Prostate gland (tissue), 2 donors: ENCODE measurements around the gene CXorf65. TPM values are rescaled to one million over a fixed set of nuclear protein-coding genes. Genes with fewer than 3 reads are reported as not detected.

Experiments used
- DNase-seq: peaks from one replicate; pipeline ENCODE4 v3.0.0-alpha.2; 2019; ENCODE audit warnings: low spot score
- H3K27ac ChIP-seq, 2 donors: fragments of 200-600 bp; sonication (generic); 2 replicates each; pipeline ENCODE4 v1.5.1; 2017 to 2019
- H3K27me3 ChIP-seq: fragments of 200-600 bp; sonication (generic); replicated peaks from 2 replicates; pipeline ENCODE4 v1.5.1; 2019; ENCODE audit not compliant: insufficient read depth
- H3K36me3 ChIP-seq, 2 donors: fragments of 200-600 bp; sonication (generic); 1 replicate in 1 of 2; 2 replicates in 1 of 2; pipeline versions ENCODE4 v1.5.1 to v1.8.1; 2017 to 2019
- H3K4me1 ChIP-seq: fragments of 200-600 bp; sonication (generic); replicated peaks from 2 replicates; pipeline ENCODE4 v1.5.1; 2019
- H3K4me3 ChIP-seq, 2 donors: fragments of 200-600 bp; sonication (generic); 2 replicates each; pipeline ENCODE4 v1.5.1; 2017 to 2019
- H3K9me3 ChIP-seq: fragments of 200-600 bp; sonication (generic); 2 replicates; pipeline ENCODE4 v1.5.1; 2017
- CTCF ChIP-seq, 4 experiments: fragments of 200-600 bp in 2 of 4; fragments of 450-650 bp in 2 of 4; sonication (generic) in 2 of 4; IDR thresholded peaks; 1 replicate in 3 of 4; 2 replicates in 1 of 4; pipeline ENCODE4 v1.5.1; 2016 to 2019; ENCODE audit warnings: antibody characterized with exemption in 4 of 4, mild to moderate bottlenecking in 2 of 4, moderate library complexity in 2 of 4
- POLR2A ChIP-seq: fragments of 450-650 bp; IDR thresholded peaks from one replicate; pipeline ENCODE4 v1.6.1; 2016; ENCODE audit warnings: antibody characterized with exemption, mild to moderate bottlenecking
- POLR2AphosphoS5 ChIP-seq: sonication (generic); formaldehyde crosslinking; IDR thresholded peaks from one replicate; pipeline ENCODE4 v1.6.1; 2017; ENCODE audit warnings: antibody characterized with exemption
- WGBS: methylation state at CpG from one replicate; pipeline ENCODE4 v1.1.5; 2018; 5-methylcytosine and 5-hydroxymethylcytosine counted together
- intact Hi-C: fragments of 100-400 bp; cut with DNase I; formaldehyde crosslinking; loops from one replicate; pipeline ENCODE4 v1.14.2; 2022
- total RNA-seq, 2 donors: library from RNA; depleted of rRNA; stranded (reverse); fragments of >200 nt; gene quantifications; one replicate each; pipeline ENCODE4 v1.1.0, GENCODE V29; 2016

CXorf65 gene
- total RNA-seq, 2 donors from 2014 or later: not detected

GRCh38 chrX:71107762-71108360, 1.3 kb upstream of the CXorf65 start:
- Histone ChIP-seq H3K9me3 (no peaks in the 10 kb centered on the region), H3K27me3 (no peaks in the 10 kb centered on the region), H3K4me1 (no peaks in the 10 kb centered on the region), H3K36me3 (no peaks in the 10 kb centered on the region), H3K4me3 (no peak overlapping the region), H3K27ac (no peak overlapping the region)
- intact Hi-C loops: no loop called here
- no peak for TF ChIP-seq POLR2A
- no peak for TF ChIP-seq POLR2AphosphoS5
- no peak for TF ChIP-seq CTCF (IDR thresholded peaks at IDR 0.05)
- WGBS: 30% methylated on average over 6 of the region's 9 CpGs
- no peak for DNase-seq

- Histone ChIP-seq H3K27ac (no peak overlapping the region), H3K4me1 (no peaks in the 10 kb centered on the region), H3K9me3 (no peaks in the 10 kb centered on the region), H3K4me3 (no peak overlapping the region), H3K27me3 (no peaks in the 10 kb centered on the region), H3K36me3 (no peaks in the 10 kb centered on the region)
- no peak for DNase-seq
- intact Hi-C loops: no loop called here
- no peak for TF ChIP-seq CTCF (IDR thresholded peaks at IDR 0.05)
- TF ChIP-seq POLR2AphosphoS5: no peak
- TF ChIP-seq POLR2A: no peak
- 59% methylated on average over 4 of the region's 4 CpGs for WGBS
Measured at GRCh38 chrX:71107245-71107644, 705 bp upstream of the CXorf65 start.

GRCh38 chrX:71105628-71106027, 912 bp downstream of the CXorf65 start:
- TF ChIP-seq POLR2AphosphoS5: no peak
- no peak for TF ChIP-seq CTCF (IDR thresholded peaks at IDR 0.05)
- no peak for TF ChIP-seq POLR2A
- Histone ChIP-seq H3K4me1 (no peaks in the 10 kb centered on the region), H3K36me3 (no peaks in the 10 kb centered on the region), H3K9me3 (no peaks in the 10 kb centered on the region), H3K27me3 (no peaks in the 10 kb centered on the region), H3K27ac (no peak overlapping the region), H3K4me3 (no peak overlapping the region)
- intact Hi-C loops: no loop called here
- no peak for DNase-seq
- WGBS: 90% methylated on average over 3 of the region's 3 CpGs

- H3K9me3 ChIP-seq: no peaks in the 10 kb centered on the region
- DNase-seq: no peak
- WGBS: 34% methylated on average over 10 of the region's 10 CpGs
- no peaks in the 10 kb centered on the region for H3K36me3 ChIP-seq
- intact Hi-C loops: no loop called here
- H3K4me1 ChIP-seq: no peaks in the 10 kb centered on the region
- no peak for TF ChIP-seq CTCF (IDR thresholded peaks at IDR 0.05)
- no peak for TF ChIP-seq POLR2AphosphoS5
- TF ChIP-seq POLR2A: no peak
- H3K27me3 ChIP-seq: no peaks in the 10 kb centered on the region
- H3K27ac ChIP-seq: no peak overlapping the region
- no peak overlapping the region for H3K4me3 ChIP-seq
Measured at GRCh38 chrX:71103110-71103983, 3.2 kb downstream of the CXorf65 start.
